H1 (cell line): ENCODE results near the gene ZNF135. TPM values are rescaled to one million over a fixed set of nuclear protein-coding genes. Genes with fewer than 3 reads are reported as not detected.

ENCODE experiments used
- CTCF ChIA-PET: fragments of 300-600 bp; sonication (Branson Sonifier 250); formaldehyde crosslinking; loops from one replicate; lab custom pipeline; 2021; ENCODE audit not compliant: partially characterized antibody; lab: Charles Lee
- POLR2A ChIA-PET: fragments of 300-600 bp; sonication (Branson Sonifier 250); formaldehyde crosslinking; loops from one replicate; lab custom pipeline; 2021; ENCODE audit warnings: inconsistent platforms; ENCODE audit not compliant: partially characterized antibody; lab: Charles Lee
- DNase-seq, 2 experiments: peaks; one replicate each; pipeline versions ENCODE4 v3.0.0 to v3.0.0-alpha.2; 2010 to 2022; ENCODE audit warnings: low spot score in 2 of 2, low read depth in 1 of 2, mixed read lengths in 1 of 2
- FAIRE-seq: peaks from 2 replicates; lab custom pipeline; 2011; peaks lifted over from hg19 to GRCh38; lab: Jason Lieb, UNC
- H2AFZ ChIP-seq: 2 replicates; pipeline ENCODE4 v1.8.1; 2012; ENCODE audit warnings: low read length, inconsistent platforms
- H2AK5ac ChIP-seq: 2 replicates; pipeline ENCODE4 v1.6.1; 2013; ENCODE audit warnings: low read depth, low read length
- H2BK120ac ChIP-seq: replicated peaks from 2 replicates; pipeline ENCODE3; 2013; ENCODE audit warnings: low read depth, low read length, inconsistent platforms
- H2BK12ac ChIP-seq: 2 replicates; pipeline ENCODE4 v1.6.1; 2013; ENCODE audit warnings: low read depth, low read length
- H2BK15ac ChIP-seq: 2 replicates; pipeline ENCODE4 v1.6.1; 2013; ENCODE audit warnings: low read length
- H2BK20ac ChIP-seq: 2 replicates; pipeline ENCODE4 v1.6.1; 2013; ENCODE audit warnings: low read length
- H2BK5ac ChIP-seq: 2 replicates; pipeline ENCODE4 v1.6.1; 2013; ENCODE audit warnings: low read depth, low read length
- H3K14ac ChIP-seq: 2 replicates; pipeline ENCODE4 v1.6.1; 2013; ENCODE audit warnings: inconsistent platforms; ENCODE audit not compliant: insufficient read length
- H3K18ac ChIP-seq: 2 replicates; pipeline ENCODE4 v1.6.1; 2013; ENCODE audit warnings: low read length; ENCODE audit errors: extremely low read depth
- H3K23ac ChIP-seq: 2 replicates; pipeline ENCODE4 v1.6.1; 2013; ENCODE audit warnings: inconsistent platforms; ENCODE audit not compliant: insufficient read length
- H3K23me2 ChIP-seq: 2 replicates; pipeline ENCODE4 v1.6.1; 2013; ENCODE audit warnings: low read depth, low read length
- H3K27ac ChIP-seq: 2 replicates; pipeline ENCODE4 v1.6.1; 2011; ENCODE audit warnings: low read depth, low read length, inconsistent platforms
- H3K27me3 ChIP-seq, 4 experiments: replicated peaks in 1 of 4; 1 replicate in 1 of 4; 2 replicates in 3 of 4; pipeline versions ENCODE4 v1.6.1 to v1.8.1; 2011 to 2013; ENCODE audit warnings: low read length in 3 of 4, mild to moderate bottlenecking in 3 of 4, inconsistent platforms in 2 of 4, mixed read lengths in 2 of 4, moderate library complexity in 1 of 4; ENCODE audit not compliant: control insufficient read depth in 3 of 4, insufficient read depth in 3 of 4; ENCODE audit errors: extremely low read depth in 1 of 4
- H3K36me3 ChIP-seq, 4 experiments: 2 replicates each; pipeline versions ENCODE4 v1.6.1 to v1.8.1; 2011 to 2013; ENCODE audit warnings: mild to moderate bottlenecking in 4 of 4, low read length in 3 of 4, moderate library complexity in 2 of 4, control low read depth in 1 of 4, inconsistent platforms in 1 of 4; ENCODE audit not compliant: insufficient read depth in 4 of 4, control insufficient read depth in 2 of 4
- H3K4ac ChIP-seq: replicated peaks from 2 replicates; pipeline ENCODE3; 2013; ENCODE audit warnings: low read length, low read depth, mixed read lengths, inconsistent platforms; ENCODE audit not compliant: insufficient read length
- H3K4me1 ChIP-seq, 4 experiments: replicated peaks in 1 of 4; 1 replicate in 1 of 4; 2 replicates in 3 of 4; pipeline versions ENCODE4 v1.6.1 to v1.8.1; 2011 to 2013; ENCODE audit warnings: low read length in 3 of 4, inconsistent platforms in 2 of 4, mixed read lengths in 1 of 4; ENCODE audit not compliant: insufficient read depth in 4 of 4, control insufficient read depth in 3 of 4
- H3K4me2 ChIP-seq, 2 experiments: 2 replicates each; pipeline versions ENCODE4 v1.6.1 to v1.8.1; 2011 to 2013; ENCODE audit warnings: low read depth in 2 of 2, low read length in 2 of 2, control low read depth in 1 of 2, inconsistent platforms in 1 of 2, mild to moderate bottlenecking in 1 of 2; ENCODE audit not compliant: insufficient read depth in 1 of 2
- H3K4me3 ChIP-seq, 4 experiments: fragments of 200-600, 300-600 bp in 1 of 4; sonication (generic), shearing (Covaris generic), sonication (Bioruptor Twin) in 1 of 4; 2 replicates each; pipeline versions ENCODE4 v1.5.1 to v1.8.1; 2011 to 2016; ENCODE audit warnings: low read length in 4 of 4, low read depth in 3 of 4, control low read depth in 2 of 4, inconsistent platforms in 2 of 4, mild to moderate bottlenecking in 2 of 4, mixed read lengths in 1 of 4, moderate library complexity in 1 of 4; ENCODE audit not compliant: insufficient read depth in 2 of 4; ENCODE audit errors: extremely low read depth in 1 of 4
- H3K56ac ChIP-seq: replicated peaks from 2 replicates; pipeline ENCODE3; 2013; ENCODE audit warnings: low read depth, mild to moderate bottlenecking, mixed read lengths, low read length, inconsistent platforms; ENCODE audit not compliant: insufficient read length
- H3K79me1 ChIP-seq: 2 replicates; pipeline ENCODE4 v1.6.1; 2013; ENCODE audit warnings: low read depth, low read length, control low read depth
- H3K79me2 ChIP-seq, 2 experiments: 2 replicates each; pipeline versions ENCODE4 v1.6.1 to v1.8.1; 2012 to 2013; ENCODE audit warnings: low read length in 2 of 2, mild to moderate bottlenecking in 2 of 2, inconsistent platforms in 1 of 2; ENCODE audit not compliant: insufficient read depth in 2 of 2, control insufficient read depth in 1 of 2
- H3K9ac ChIP-seq, 4 experiments: replicated peaks in 1 of 4; 1 replicate in 1 of 4; 2 replicates in 3 of 4; pipeline versions ENCODE4 v1.6.1 to v1.8.1; 2011 to 2013; ENCODE audit warnings: low read depth in 3 of 4, low read length in 3 of 4, control low read depth in 2 of 4, mild to moderate bottlenecking in 2 of 4, moderate library complexity in 2 of 4, inconsistent platforms in 1 of 4; ENCODE audit errors: extremely low read depth in 1 of 4
- H3K9me3 ChIP-seq, 2 experiments: 2 replicates each; pipeline versions ENCODE4 v1.6.1 to v1.8.1; 2012 to 2013; ENCODE audit warnings: mild to moderate bottlenecking in 2 of 2, moderate library complexity in 2 of 2, control low read depth in 1 of 2, inconsistent platforms in 1 of 2, low read depth in 1 of 2, low read length in 1 of 2, mixed read lengths in 1 of 2; ENCODE audit not compliant: insufficient read depth in 2 of 2
- H4K20me1 ChIP-seq, 2 experiments: replicated peaks in 1 of 2; 2 replicates each; pipeline versions ENCODE3 to v1.8.1; 2011 to 2013; ENCODE audit warnings: inconsistent platforms in 2 of 2, low read length in 2 of 2, mild to moderate bottlenecking in 1 of 2; ENCODE audit not compliant: insufficient read depth in 2 of 2, control insufficient read depth in 1 of 2
- H4K5ac ChIP-seq: 2 replicates; pipeline ENCODE4 v1.6.1; 2013; ENCODE audit warnings: low read length, low read depth, mixed read lengths, inconsistent platforms; ENCODE audit not compliant: insufficient read length
- H4K8ac ChIP-seq: 2 replicates; pipeline ENCODE4 v1.8.0; 2013; ENCODE audit warnings: mild to moderate bottlenecking, moderate library complexity, low read length, inconsistent platforms; ENCODE audit not compliant: insufficient read depth; ENCODE audit errors: extremely low read depth
- H4K91ac ChIP-seq: replicated peaks from 2 replicates; pipeline ENCODE3; 2013; ENCODE audit warnings: low read length, mixed read lengths, inconsistent platforms; ENCODE audit not compliant: insufficient read length
- CBX8 ChIP-seq: fragments of 300-800, 300-1000 bp; sonication (generic); IDR thresholded peaks from 2 replicates; pipeline ENCODE4 v1.7.1; 2016; ENCODE audit warnings: low read depth, low read length, borderline replicate concordance
- WGBS, 2 experiments: shearing (Covaris generic) in 1 of 2; methylation state at CpG; one replicate each; pipeline versions ENCODE4 v1.1.6 to v1.1.7; 2013 to 2015; ENCODE audit warnings: low lambda C conversion rate in 2 of 2, mixed read lengths in 2 of 2, inconsistent platforms in 1 of 2, low coverage in 1 of 2, missing lambda C conversion rate in 1 of 2; ENCODE audit not compliant: insufficient replicate concordance in 2 of 2, insufficient coverage in 1 of 2, insufficient read length in 1 of 2; ENCODE audit errors: extremely low coverage in 1 of 2, missing lambda C conversion rate in 1 of 2; 5-methylcytosine and 5-hydroxymethylcytosine counted together
- polyA plus RNA-seq, 7 experiments: library from polyadenylated mRNA; depleted of rRNA in 3 of 7; stranded (reverse) in 5 of 7; unstranded in 2 of 7; fragments of >200 nt in 5 of 7; fragments of 200-250 nt in 2 of 7; gene quantifications; 1 replicate in 5 of 7; 2 replicates in 1 of 7; 4 replicates in 1 of 7; pipeline versions ENCODE4 v1.2.1 to v1.2.3, GENCODE V29; 2011 to 2013; ENCODE audit warnings: missing spikeins in 2 of 7, mixed read lengths in 2 of 7
- total RNA-seq: library from RNA; stranded (reverse); fragmentation: NEBNext Ultra II Directional; extraction: Animal tissue kit (Norgen Biotek cat#: 25700); gene quantifications from 2 replicates; pipeline ENCODE4 v1.2.1, GENCODE V29; 2021

Gene ZNF135
- total and polyA plus RNA-seq, 2 of the 8 experiments (the other 6 are each of a cell fraction or from before 2014, with no cell fraction given), result 5.2 to 7.9 TPM

DNA sequence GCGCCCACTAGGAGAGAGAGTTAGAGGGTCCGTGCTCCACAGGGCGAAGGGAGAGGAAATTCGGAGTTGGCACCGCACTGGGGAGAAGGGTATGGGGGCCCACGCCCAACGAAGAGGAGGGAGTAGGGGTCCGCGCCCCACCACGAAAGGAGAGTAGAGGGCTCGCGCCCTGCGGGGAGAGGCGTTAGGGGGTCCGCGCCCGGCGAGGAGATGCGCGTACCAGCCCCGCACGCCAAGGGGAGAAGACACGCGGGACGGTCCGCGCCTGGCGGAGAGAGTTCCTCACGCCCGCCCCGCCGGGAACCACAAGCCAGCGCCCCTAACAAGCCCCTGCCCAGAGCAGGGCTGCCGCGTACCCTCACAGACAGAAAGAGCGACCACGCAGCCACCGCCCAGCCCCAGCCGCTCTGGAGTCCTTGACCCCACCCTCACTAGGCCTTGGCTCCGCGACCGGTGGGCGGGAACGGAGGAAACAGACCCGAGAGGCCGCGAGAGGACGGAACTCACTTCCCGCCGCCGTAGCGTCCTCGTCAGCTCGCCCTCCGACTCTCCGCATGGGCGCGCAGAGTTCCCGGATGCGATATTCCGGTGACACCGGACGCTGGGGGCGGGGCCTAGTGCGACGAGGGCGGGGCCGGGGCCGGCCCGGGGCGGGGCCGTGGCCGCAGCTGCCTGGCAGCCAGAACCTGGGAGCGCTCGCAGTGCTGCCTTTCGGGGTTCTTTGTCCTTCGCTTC, 58.9 kb downstream of the ZNF135 start:
- no peak overlapping the region for H3K4me2 ChIP-seq
- H3K23ac ChIP-seq, result no peak overlapping the region
- no peaks in the 10 kb centered on the region for H3K23me2 ChIP-seq
- no peaks in the 10 kb centered on the region for H3K36me3 ChIP-seq
- no peak overlapping the region for H2BK12ac ChIP-seq
- CTCF ChIA-PET, result no interaction called here
- 88% methylated on average over 51 of the region's 77 CpGs; no CpG with 5 or more reads in 1 of the 2 experiments for WGBS, 2 experiments
- H3K27me3 ChIP-seq, result no peaks in the 10 kb centered on the region
- no peak overlapping the region for H3K56ac ChIP-seq
- peak in 1 of 2 experiments; percentile 64 for DNase-seq
- no peak overlapping the region for H4K8ac ChIP-seq
- no peak overlapping the region for H4K5ac ChIP-seq
- no peak overlapping the region for H4K91ac ChIP-seq
- H3K9ac ChIP-seq, result no peak overlapping the region
- no peaks in the 10 kb centered on the region for H3K79me1 ChIP-seq
- FAIRE-seq, result no peak
- no peak overlapping the region for H3K14ac ChIP-seq
- H3K79me2 ChIP-seq, result no peaks in the 10 kb centered on the region
- H2AFZ ChIP-seq, result no peak overlapping the region
- no peak overlapping the region for H3K4me3 ChIP-seq
- no peak overlapping the region for H2BK15ac ChIP-seq
- TF ChIP-seq CBX8, result no peak
- POLR2A ChIA-PET, result no interaction called here
- H3K4ac ChIP-seq, result no peak overlapping the region
- no peak overlapping the region for H2BK120ac ChIP-seq
- H4K20me1 ChIP-seq, result no peaks in the 10 kb centered on the region
- H3K18ac ChIP-seq, result no peak overlapping the region
- H2BK20ac ChIP-seq, result no peak overlapping the region
- H3K27ac ChIP-seq, result no peak overlapping the region
- no peak overlapping the region for H2BK5ac ChIP-seq
- H2AK5ac ChIP-seq, result no peak overlapping the region
- no peaks in the 10 kb centered on the region for H3K4me1 ChIP-seq
- peaks cover 62 to 74% of the 10 kb centered on the region in 2 experiments for H3K9me3 ChIP-seq
